Amygdala (tissue), 56 donors: ENCODE results near the gene POPDC2.

ENCODE experiments used
- DNase-seq, 56 donors: peaks; one replicate each; lab custom pipeline; 2025; lab: John Stamatoyannopoulos, UW

The POPDC2 gene

DNA sequence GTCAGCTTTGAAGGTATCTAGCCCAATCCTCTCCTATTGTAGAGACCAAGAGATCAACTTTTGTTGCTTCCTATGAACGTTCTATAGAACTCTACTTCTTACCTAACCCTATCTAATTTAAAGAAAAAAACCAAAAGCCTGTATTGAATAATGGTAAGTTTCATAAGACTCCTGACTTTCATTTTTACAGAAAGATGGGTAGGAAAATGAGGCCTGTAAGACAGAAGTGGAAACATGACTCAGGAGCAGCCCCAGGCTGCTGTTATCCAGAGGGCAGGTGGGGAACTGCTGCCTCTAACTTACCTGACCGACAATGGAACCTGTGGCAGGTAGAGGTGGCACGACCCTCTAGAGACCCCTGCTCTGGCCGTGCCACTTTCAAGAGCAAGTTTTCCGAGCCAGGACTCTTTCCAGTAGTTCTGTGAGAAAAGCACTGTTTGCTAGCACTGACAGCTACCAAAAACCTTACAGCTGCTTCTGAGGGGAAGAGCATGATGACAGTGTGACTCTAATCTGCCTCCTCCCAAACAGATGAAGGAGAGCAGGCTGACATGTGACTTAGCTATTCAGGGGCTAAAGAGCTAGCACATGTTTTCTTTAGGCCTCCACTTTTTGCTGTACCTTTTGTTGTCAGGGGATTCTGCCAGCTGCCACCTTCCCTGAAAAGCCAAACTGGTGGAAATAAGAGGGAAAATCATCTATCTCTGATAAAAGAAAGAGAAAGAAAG, 17.5 kb downstream of the POPDC2 start:
- DNase-seq = no peak

DNA sequence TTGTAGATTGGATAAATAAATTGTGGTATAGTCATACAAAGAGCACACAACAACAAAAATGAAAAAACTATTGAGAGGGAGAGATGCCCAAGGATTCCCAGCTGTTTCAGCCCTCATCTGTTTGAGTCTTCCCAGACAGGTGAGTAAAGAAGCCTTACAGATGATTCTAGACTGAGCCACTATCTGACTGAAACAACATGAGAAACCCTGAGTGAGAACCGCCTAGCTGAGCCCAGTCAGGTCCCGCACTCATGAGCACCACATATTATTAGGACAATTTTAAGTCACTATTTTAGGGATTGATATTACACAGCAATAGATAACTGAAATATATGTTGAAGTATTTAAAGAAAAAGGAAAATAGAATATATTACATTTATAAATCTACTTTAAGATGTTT, 19.0 kb downstream of the POPDC2 start:
- DNase-seq = no peak

DNA sequence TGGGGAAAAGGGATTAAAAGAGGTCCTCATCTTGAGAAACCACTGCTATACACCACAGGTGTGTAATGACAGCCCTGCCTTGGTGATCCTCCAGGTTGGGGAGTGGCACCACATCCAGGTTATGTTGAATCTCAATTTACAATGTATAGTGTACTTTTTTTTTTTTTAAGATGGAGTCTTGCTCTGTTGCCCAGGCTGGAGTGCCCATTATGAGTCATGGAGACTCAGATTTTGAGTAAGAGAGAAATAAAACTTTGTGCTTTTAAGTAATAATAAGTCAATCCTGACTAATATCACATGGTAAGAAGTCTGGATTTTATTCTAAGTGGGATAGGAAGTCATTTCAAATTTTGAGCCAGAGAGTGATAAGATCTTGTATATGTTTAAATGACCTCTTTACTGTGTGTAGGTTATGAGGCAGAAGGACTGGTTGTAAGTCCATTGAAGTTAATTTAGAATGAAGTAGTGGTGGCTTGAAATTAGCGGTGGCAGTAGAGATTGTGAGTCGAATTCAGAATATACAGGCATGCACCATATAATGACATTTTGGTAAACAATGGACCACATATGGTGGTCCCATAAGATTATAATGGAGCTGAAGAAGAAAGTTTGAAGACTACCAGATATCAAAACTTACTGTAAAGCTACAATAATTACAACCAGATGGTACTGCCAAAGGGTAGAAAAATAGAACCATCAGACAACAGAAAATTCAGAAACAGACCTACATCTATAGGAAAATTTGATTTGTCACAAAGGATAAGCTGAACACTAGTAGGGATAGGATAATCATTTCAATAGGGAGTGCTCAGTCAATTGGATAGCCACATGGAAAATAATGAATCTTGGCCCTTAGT, 20.7 kb downstream of the POPDC2 start:
- no peak for DNase-seq

- no peak for DNase-seq
Measured at GRCh38 chr3:119637679-119638477, 22.5 kb downstream of the POPDC2 start.

GRCh38 chr3:119636891-119637611, 23.3 kb downstream of the POPDC2 start:
- no peak for DNase-seq

DNA sequence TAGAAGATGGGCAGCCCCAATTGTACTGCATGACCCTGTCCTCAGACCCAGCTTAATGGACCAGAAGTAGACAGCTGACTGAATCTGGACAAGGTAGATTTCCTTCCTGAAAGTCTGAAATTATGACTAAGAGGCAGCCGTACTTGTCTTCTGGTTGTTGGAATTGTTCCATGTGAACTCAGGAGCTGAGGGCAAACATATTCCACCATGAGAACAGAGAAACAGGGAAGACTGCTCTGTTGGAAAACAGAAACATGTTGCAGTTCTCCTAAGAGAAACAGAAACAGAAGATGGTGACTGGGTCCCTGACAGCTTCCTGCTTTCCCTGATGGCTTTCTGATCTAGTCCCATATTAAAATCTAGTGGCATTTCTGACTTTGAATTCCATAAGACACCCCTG, 24.1 kb downstream of the POPDC2 start:
- no peak for DNase-seq

- DNase-seq = no peak
Measured at GRCh38 chr3:119635719-119636118, 24.7 kb downstream of the POPDC2 start.

DNA sequence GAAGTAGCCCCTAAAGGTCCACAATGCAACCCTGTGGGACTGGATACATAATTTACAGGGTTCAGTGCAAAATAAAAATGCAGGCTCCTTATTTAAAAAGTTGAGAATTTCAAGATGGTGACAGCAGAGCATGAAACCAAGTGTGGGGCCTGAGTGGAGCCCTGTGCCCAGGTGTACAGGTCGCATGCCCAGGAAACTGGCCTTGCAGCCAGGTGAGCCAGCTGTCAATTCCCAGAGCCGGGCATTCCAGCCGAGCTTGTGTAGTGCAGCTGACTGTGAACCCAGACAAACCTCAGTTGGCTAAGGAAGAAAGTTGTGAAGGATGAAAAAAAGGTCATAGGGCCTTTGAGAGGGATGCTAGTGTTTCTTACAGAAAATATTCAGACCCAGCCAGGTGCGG, 27.6 kb downstream of the POPDC2 start:
- no peak for DNase-seq

DNA sequence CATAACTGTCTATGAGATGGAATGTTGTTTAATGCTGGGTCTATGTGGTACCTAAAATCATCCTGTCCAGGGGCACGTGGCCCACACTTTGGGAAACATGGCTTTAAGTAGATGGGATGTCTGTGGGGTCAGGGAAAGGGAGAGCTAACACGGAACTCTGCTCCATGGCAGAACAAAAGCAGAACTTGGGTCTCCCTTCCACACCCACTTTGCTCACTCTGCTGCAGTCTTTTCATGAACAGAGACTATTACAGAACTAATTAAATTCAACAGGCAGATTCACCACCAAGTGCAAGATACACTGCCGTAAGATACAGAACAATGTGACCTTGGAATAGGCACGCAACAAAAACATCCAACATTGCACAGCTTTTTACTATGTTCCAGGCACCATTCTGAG, 28.2 kb downstream of the POPDC2 start:
- DNase-seq = no peak

DNA sequence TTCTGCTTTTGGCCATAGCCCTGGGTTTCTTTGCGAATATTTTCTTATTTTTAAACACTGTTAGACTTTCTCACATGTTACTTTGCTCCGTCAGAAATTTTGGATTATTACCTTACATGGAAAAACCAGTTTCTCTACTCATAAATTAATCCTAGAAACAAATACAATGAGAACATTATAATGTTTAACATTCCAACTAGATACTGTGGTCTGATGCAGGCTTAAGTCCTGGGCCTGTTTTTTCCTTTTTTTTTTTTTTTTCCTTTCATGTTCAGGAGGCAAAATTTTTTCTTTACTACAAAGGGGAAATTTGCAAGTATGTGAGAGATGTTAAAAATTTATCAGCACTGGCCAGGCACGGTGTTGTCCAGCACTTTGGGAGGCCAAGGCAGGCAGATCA, 28.9 kb downstream of the POPDC2 start:
- DNase-seq = no peak

GRCh38 chr3:119630880-119631329, 29.5 kb downstream of the POPDC2 start:
- DNase-seq = no peak

DNA sequence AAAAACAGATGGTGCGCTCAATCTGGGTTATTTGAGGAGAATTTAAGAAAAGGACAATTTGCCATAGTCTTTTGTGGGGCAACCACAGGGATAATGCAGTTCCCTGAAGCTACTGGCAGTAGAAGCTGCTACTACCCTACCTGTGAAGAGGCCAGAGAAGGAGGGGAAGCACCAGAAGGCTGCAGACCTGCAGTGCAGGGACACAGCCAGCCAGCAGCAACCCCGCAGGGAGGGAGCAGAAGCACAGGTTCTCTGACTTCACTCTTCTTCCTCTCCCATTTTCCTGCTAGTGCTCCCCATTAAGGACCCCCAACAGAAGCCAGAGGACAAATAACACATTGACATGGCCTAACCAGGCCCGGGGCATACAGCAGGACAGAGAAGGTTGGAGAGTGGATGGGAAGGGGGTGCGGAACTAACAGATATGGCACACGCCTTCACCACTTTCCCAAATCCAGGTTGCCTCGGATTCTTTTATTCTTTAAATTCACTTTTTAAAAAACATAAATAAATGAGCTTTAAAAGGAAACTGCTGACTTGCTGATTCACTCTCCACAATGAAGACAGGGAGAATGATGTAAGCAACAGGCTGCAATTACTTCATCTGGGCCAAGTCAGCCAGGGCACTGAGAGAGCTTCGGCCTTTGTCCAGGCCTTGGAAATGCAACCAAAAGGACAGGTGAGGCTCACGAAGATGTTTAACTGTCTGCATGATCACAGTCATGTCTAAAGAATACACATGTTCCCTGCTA, 30.1 kb downstream of the POPDC2 start:
- no peak for DNase-seq

DNA sequence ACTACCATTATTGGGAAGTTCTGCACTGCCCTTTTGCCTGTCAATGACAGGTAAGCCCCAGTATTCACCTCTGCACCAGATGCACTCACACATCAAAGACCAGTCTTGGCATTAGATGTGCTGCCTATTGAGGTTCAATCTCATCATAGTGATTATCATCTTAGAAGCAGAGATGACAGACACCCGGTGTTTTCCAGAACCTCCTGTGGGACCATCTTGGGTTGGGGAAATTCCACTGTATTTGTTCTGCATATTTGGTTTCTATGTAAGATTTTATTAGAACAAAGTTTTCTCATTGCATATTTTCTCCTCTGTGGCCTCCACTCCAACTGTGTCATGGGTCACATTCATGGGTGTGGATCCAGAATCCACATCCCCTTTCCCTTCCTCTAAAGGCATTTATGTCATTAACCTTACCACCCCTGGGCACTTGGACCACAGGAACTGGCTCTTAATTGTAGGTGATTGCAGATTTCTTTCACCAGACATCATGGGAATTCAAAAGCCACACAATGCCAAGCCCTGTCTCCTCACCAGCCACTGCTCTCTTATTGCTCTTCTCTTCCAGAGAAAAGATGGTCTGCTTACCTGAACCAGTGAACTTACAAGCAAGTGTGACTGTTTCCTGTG, 31.5 kb downstream of the POPDC2 start:
- no peak for DNase-seq

GRCh38 chr3:119628390-119628789, 32.0 kb downstream of the POPDC2 start:
- DNase-seq = no peak

GRCh38 chr3:119627461-119627860, 32.9 kb downstream of the POPDC2 start:
- DNase-seq = peak in 1 of 56 donors; percentile 10

GRCh38 chr3:119626196-119626595, 34.2 kb downstream of the POPDC2 start:
- DNase-seq = no peak

- no peak for DNase-seq
Measured at GRCh38 chr3:119625451-119626153, 34.8 kb downstream of the POPDC2 start.

DNA sequence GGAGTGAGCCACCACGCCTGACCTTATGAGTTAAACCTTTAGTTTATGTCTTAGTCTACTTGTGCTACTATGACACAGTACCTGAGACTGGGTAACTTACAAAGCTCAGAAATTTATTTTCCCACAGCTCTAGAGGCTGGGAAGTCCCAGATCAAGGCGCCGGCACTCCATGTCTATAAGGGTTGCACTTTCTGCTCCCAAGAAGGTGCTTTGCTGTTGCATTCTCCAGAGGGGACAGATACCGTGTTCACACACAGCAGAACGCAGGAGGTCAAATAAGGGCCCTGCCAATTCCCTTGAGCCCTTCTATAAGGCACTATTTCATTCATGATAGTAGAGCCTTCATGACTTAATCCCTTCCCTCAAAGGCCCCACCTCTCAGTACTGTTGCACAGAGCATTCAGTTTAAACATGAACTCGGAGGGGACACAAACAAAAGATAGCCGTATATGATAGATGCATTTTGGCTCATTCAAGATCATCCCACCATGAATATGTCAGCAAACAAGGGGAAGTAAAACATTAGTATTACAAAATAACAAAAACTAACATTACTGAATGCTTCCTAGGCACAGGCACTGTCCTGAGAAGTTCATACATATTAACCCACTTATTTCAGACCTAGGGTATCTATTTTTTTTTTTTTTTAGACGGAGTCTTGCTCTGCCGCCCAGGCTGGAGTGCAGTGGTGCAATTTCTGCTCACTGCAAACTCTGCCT, 36.2 kb downstream of the POPDC2 start:
- no peak for DNase-seq
